WTC11 (cell line): Measurements from ENCODE around the gene KLF2. TPM values are rescaled to one million over a fixed set of nuclear protein-coding genes. Genes with fewer than 3 reads are reported as not detected.
A peak's percentile ranks its signal among the peaks of the same experiment; 100 is the strongest.

Experiments
- ATAC-seq: fragments of 200-7000 bp; cut with Tn5 transposase; 2 replicates; pipeline ENCODE4 v1.10.0; 2021; ENCODE audit warnings: mild to moderate bottlenecking, moderate library complexity
- Bru-seq: library from RNA; stranded (reverse); fragments of 400-500 nt; gene quantifications from one replicate; lab custom pipeline; 2021; lab: Mats Ljungman, UMichigan
- CTCF ChIA-PET: fragments of 300-600 bp; sonication (Branson Sonifier 250); formaldehyde crosslinking; loops from one replicate; lab custom pipeline; 2021; ENCODE audit warnings: antibody characterized with exemption; lab: Charles Lee
- POLR2A ChIA-PET: fragments of 350-600 bp; sonication (Branson Sonifier 250); formaldehyde crosslinking; loops from one replicate; lab custom pipeline; 2021; ENCODE audit warnings: antibody characterized with exemption; lab: Charles Lee
- DNase-seq: peaks from one replicate; pipeline ENCODE4 v3.0.0; 2021; ENCODE audit warnings: low spot score
- H3K27ac Mint-ChIP-seq: 2 replicates; pipeline ENCODE4 v1.8.0; 2021; ENCODE audit warnings: mixed read lengths
- H3K27me3 Mint-ChIP-seq: 2 replicates; pipeline ENCODE4 v1.8.0; 2021; ENCODE audit warnings: low read depth, mild to moderate bottlenecking, moderate library complexity, mixed read lengths
- H3K36me3 Mint-ChIP-seq: 2 replicates; pipeline ENCODE4 v1.8.0; 2021; ENCODE audit warnings: mixed read lengths
- H3K4me1 Mint-ChIP-seq: 2 replicates; pipeline ENCODE4 v1.8.0; 2022; ENCODE audit warnings: mixed read lengths
- H3K4me3 Mint-ChIP-seq: 2 replicates; pipeline ENCODE4 v1.8.0; 2021; ENCODE audit warnings: mild to moderate bottlenecking, moderate library complexity, mixed read lengths
- H3K9me3 Mint-ChIP-seq: 2 replicates; pipeline ENCODE4 v1.8.0; 2021; ENCODE audit warnings: mixed read lengths
- ELF4 ChIP-seq: sonication (generic); formaldehyde crosslinking; IDR thresholded peaks from 2 replicates; pipeline ENCODE4 v1.8.1; 2022; ENCODE audit warnings: low read depth, mild to moderate bottlenecking, moderate library complexity, missing genetic modification reagents
- FOXK1 ChIP-seq: sonication (generic); formaldehyde crosslinking; IDR thresholded peaks from 2 replicates; pipeline ENCODE4 v1.8.0; 2022; ENCODE audit warnings: mild to moderate bottlenecking, moderate library complexity, missing genetic modification reagents
- GABPB1 ChIP-seq: sonication (generic); formaldehyde crosslinking; IDR thresholded peaks from 2 replicates; pipeline ENCODE4 v1.8.1; 2023; ENCODE audit warnings: mild to moderate bottlenecking, missing genetic modification reagents
- GRHL2 ChIP-seq: fragments of 250-450 bp; sonication (Bioruptor Pico); IDR thresholded peaks from 2 replicates; pipeline ENCODE4 v1.8.0; 2022; ENCODE audit warnings: mild to moderate bottlenecking, moderate library complexity; ENCODE audit not compliant: insufficient replicate concordance, severe bottlenecking
- KAT7 ChIP-seq: sonication (generic); formaldehyde crosslinking; IDR thresholded peaks from 2 replicates; pipeline ENCODE4 v1.8.1; 2023; ENCODE audit warnings: missing genetic modification reagents, mild to moderate bottlenecking, borderline replicate concordance
- NR2C2 ChIP-seq: sonication (generic); formaldehyde crosslinking; IDR thresholded peaks from 2 replicates; pipeline ENCODE4 v1.8.0; 2022; ENCODE audit warnings: mild to moderate bottlenecking, missing genetic modification reagents
- PRRX2 ChIP-seq: fragments of 250-450 bp; sonication (Bioruptor Pico); IDR thresholded peaks from 2 replicates; pipeline ENCODE4 v1.8.0; 2021; ENCODE audit warnings: mild to moderate bottlenecking
- TCF7 ChIP-seq: sonication (generic); formaldehyde crosslinking; IDR thresholded peaks from 2 replicates; pipeline ENCODE4 v1.8.0; 2022; ENCODE audit warnings: mild to moderate bottlenecking, low read depth, missing genetic modification reagents, moderate library complexity
- TP53 ChIP-seq: sonication (generic); formaldehyde crosslinking; IDR thresholded peaks from 2 replicates; pipeline ENCODE4 v1.8.1; 2023; ENCODE audit warnings: mild to moderate bottlenecking, missing genetic modification reagents
- ZBTB21 ChIP-seq: sonication (generic); formaldehyde crosslinking; IDR thresholded peaks from 2 replicates; pipeline ENCODE4 v1.8.1; 2023; ENCODE audit warnings: mild to moderate bottlenecking, missing genetic modification reagents, borderline replicate concordance
- long read RNA-seq, 3 experiments: library from RNA in 1 of 3; library from capped mRNA in 1 of 3; library from polyadenylated mRNA in 1 of 3; unstranded in 2 of 3; stranded (forward) in 1 of 3; transcript quantifications; one replicate each; pipeline ENCODE4 v2.0.0, GENCODE V29; 2021
- total RNA-seq: library from RNA; stranded (reverse); gene quantifications from 3 replicates; pipeline ENCODE4 v1.2.3, GENCODE V29; 2021
- TF ChIP-seq, protein P1 (sequence below): sonication (generic); formaldehyde crosslinking; IDR thresholded peaks from 2 replicates; pipeline ENCODE4 v1.8.1; 2022; ENCODE audit warnings: mild to moderate bottlenecking, moderate library complexity, missing genetic modification reagents
- TF ChIP-seq, protein P2 (sequence below): sonication (generic); formaldehyde crosslinking; IDR thresholded peaks from 2 replicates; pipeline ENCODE4 v1.8.1; 2023; ENCODE audit warnings: mild to moderate bottlenecking, missing genetic modification reagents, moderate library complexity
- TF ChIP-seq, protein P3 (sequence below): sonication (generic); formaldehyde crosslinking; conservative IDR thresholded peaks from 2 replicates; pipeline ENCODE4 v1.8.1; 2023; ENCODE audit warnings: mild to moderate bottlenecking, low read depth, missing genetic modification reagents, moderate library complexity
- TF ChIP-seq, protein P4 (sequence below): sonication (generic); formaldehyde crosslinking; IDR thresholded peaks from 2 replicates; pipeline ENCODE4 v1.8.0; 2022; ENCODE audit warnings: mild to moderate bottlenecking, missing genetic modification reagents
- TF ChIP-seq, protein P5 (sequence below): sonication (generic); formaldehyde crosslinking; IDR thresholded peaks from 2 replicates; pipeline ENCODE4 v1.8.1; 2023; ENCODE audit warnings: mild to moderate bottlenecking, missing genetic modification reagents
- TF ChIP-seq, protein P6 (sequence below): fragments of 250-450 bp; sonication (Bioruptor Pico); IDR thresholded peaks from 2 replicates; pipeline ENCODE4 v1.8.0; 2021; ENCODE audit warnings: mild to moderate bottlenecking

Gene KLF2
- total RNA-seq (0.82 to 1.1 TPM (median 1.0 TPM) in 3 replicates), Bru-seq, nascent RNA (percentile 15 among the genes with signal in this experiment)
- long read RNA-seq, experiment 1, partial matches to known transcripts = 1 of 1 reads
- long read RNA-seq, experiment 1, other reads (novel, unspliced or antisense) = 0 of 1 reads
- long read RNA-seq, experiment 2 = 0 reads
- long read RNA-seq, experiment 3 = 0 reads

DNA sequence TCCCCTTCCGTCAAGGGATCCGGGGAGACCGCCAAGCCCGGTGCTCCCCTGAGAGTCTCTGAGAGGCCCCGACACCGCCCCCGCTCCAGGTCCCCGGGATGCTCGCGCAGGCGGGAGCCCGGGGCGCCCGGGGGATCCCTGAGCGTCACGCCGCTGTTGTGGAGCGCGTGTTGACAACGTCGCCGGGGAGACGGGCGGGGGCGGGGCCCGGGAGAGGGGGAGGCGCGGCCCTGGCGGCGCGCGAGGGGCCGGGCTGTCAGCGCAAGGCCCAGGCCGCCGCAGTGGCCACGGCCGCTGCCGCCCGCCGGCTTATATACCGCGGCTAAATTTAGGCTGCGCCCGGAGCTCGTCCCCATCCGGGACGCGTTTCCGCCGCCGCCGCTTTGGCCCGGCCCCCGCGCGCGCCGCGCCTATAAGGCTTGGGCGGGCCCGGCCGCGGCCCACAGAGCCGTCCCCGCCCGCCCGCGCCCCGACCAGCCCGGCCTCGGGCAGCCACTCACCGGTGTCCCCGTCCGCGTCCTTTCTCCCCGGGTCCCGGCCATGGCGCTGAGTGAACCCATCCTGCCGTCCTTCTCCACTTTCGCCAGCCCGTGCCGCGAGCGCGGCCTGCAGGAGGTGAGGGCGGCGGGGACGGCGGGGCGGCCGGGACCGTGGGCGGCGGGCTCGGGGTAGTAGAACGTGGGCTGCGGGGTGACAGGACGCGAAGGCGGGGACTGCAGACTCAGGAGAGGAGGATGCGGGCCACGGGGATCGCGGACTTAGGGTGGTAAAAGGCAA, at the start of gene KLF2:
Gene KLF2 (plus strand): TSS at position 443 of the 777 bp plus-strand sequence. CDS start 98 bp downstream, at position 541.
- DNase-seq (peak; percentile 71), ATAC-seq (peak; percentile 52)
- ChIA-PET POLR2A (no interaction called here), CTCF (interaction anchor here (0.5 to 1.5 kb wide), 4 partner anchors 49 to 1092 kb away, joined by 3 to 5 read pairs (median 4); no protein-coding TSS in a partner anchor)
- Mint-ChIP-seq H3K36me3 (no peaks in the 10 kb centered on the region), H3K27ac (no peak within 1 kb of the TSS), H3K4me3 (peak within 1 kb of the TSS; percentile 41), H3K27me3 (peaks cover 75% of the 10 kb centered on the region)
- TF ChIP-seq ELF4 (CRISPR knock-in tag) (no peak), FOXK1 (no peak), PRRX2 (no peak), GABPB1 (CRISPR knock-in tag) (no peak), NR2C2 (CRISPR knock-in tag) (no peak), ZBTB21 (CRISPR knock-in tag) (no peak), TP53 (CRISPR knock-in tag) (no peak), TCF7 (CRISPR knock-in tag) (no peak), GRHL2 (CRISPR knock-in tag) (no peak), KAT7 (CRISPR knock-in tag) (no peak)
- TF ChIP-seq, protein P1, sequence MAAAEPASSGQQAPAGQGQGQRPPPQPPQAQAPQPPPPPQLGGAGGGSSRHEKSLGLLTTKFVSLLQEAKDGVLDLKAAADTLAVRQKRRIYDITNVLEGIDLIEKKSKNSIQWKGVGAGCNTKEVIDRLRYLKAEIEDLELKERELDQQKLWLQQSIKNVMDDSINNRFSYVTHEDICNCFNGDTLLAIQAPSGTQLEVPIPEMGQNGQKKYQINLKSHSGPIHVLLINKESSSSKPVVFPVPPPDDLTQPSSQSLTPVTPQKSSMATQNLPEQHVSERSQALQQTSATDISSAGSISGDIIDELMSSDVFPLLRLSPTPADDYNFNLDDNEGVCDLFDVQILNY (CRISPR knock-in tag) = no peak
- TF ChIP-seq, protein P2, sequence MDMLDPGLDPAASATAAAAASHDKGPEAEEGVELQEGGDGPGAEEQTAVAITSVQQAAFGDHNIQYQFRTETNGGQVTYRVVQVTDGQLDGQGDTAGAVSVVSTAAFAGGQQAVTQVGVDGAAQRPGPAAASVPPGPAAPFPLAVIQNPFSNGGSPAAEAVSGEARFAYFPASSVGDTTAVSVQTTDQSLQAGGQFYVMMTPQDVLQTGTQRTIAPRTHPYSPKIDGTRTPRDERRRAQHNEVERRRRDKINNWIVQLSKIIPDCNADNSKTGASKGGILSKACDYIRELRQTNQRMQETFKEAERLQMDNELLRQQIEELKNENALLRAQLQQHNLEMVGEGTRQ (CRISPR knock-in tag) = no peak
- TF ChIP-seq, protein P3, sequence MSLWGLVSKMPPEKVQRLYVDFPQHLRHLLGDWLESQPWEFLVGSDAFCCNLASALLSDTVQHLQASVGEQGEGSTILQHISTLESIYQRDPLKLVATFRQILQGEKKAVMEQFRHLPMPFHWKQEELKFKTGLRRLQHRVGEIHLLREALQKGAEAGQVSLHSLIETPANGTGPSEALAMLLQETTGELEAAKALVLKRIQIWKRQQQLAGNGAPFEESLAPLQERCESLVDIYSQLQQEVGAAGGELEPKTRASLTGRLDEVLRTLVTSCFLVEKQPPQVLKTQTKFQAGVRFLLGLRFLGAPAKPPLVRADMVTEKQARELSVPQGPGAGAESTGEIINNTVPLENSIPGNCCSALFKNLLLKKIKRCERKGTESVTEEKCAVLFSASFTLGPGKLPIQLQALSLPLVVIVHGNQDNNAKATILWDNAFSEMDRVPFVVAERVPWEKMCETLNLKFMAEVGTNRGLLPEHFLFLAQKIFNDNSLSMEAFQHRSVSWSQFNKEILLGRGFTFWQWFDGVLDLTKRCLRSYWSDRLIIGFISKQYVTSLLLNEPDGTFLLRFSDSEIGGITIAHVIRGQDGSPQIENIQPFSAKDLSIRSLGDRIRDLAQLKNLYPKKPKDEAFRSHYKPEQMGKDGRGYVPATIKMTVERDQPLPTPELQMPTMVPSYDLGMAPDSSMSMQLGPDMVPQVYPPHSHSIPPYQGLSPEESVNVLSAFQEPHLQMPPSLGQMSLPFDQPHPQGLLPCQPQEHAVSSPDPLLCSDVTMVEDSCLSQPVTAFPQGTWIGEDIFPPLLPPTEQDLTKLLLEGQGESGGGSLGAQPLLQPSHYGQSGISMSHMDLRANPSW (CRISPR knock-in tag) = no peak
- TF ChIP-seq, protein P4, sequence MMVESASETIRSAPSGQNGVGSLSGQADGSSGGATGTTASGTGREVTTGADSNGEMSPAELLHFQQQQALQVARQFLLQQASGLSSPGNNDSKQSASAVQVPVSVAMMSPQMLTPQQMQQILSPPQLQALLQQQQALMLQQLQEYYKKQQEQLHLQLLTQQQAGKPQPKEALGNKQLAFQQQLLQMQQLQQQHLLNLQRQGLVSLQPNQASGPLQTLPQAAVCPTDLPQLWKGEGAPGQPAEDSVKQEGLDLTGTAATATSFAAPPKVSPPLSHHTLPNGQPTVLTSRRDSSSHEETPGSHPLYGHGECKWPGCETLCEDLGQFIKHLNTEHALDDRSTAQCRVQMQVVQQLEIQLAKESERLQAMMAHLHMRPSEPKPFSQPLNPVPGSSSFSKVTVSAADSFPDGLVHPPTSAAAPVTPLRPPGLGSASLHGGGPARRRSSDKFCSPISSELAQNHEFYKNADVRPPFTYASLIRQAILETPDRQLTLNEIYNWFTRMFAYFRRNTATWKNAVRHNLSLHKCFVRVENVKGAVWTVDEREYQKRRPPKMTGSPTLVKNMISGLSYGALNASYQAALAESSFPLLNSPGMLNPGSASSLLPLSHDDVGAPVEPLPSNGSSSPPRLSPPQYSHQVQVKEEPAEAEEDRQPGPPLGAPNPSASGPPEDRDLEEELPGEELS = no peak
- TF ChIP-seq, protein P5, sequence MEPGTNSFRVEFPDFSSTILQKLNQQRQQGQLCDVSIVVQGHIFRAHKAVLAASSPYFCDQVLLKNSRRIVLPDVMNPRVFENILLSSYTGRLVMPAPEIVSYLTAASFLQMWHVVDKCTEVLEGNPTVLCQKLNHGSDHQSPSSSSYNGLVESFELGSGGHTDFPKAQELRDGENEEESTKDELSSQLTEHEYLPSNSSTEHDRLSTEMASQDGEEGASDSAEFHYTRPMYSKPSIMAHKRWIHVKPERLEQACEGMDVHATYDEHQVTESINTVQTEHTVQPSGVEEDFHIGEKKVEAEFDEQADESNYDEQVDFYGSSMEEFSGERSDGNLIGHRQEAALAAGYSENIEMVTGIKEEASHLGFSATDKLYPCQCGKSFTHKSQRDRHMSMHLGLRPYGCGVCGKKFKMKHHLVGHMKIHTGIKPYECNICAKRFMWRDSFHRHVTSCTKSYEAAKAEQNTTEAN = no peak
- TF ChIP-seq, protein P6, sequence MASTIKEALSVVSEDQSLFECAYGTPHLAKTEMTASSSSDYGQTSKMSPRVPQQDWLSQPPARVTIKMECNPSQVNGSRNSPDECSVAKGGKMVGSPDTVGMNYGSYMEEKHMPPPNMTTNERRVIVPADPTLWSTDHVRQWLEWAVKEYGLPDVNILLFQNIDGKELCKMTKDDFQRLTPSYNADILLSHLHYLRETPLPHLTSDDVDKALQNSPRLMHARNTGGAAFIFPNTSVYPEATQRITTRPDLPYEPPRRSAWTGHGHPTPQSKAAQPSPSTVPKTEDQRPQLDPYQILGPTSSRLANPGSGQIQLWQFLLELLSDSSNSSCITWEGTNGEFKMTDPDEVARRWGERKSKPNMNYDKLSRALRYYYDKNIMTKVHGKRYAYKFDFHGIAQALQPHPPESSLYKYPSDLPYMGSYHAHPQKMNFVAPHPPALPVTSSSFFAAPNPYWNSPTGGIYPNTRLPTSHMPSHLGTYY (CRISPR knock-in tag) = no peak
- TF ChIP-seq, all 79 proteins: peak for 0
- Mint-ChIP-seq H3K9me3 (no peaks in the 10 kb centered on the region), H3K4me1 (0 out of 2 replicates have a peak, but pooled peaks cover 5% of the 10 kb centered on the region)
